ENCODE results near the gene ADRA2C.

ADRA2C gene

GRCh38 chr4:3797831-3798790 lies 31.9 kb downstream of the ADRA2C start:
- DNase-seq (ENCODE audit: low read depth) = no peak

GRCh38 chr4:3799496-3799895 lies 33.3 kb downstream of the ADRA2C start:
- no peak for DNase-seq (ENCODE audit: low read depth)

- no peak for DNase-seq (ENCODE audit: low read depth)
Measured at GRCh38 chr4:3800351-3800750, 34.2 kb downstream of the ADRA2C start.

- no peak for DNase-seq (ENCODE audit: low read depth)
Measured at GRCh38 chr4:3801521-3801920, 35.3 kb downstream of the ADRA2C start.

GRCh38 chr4:3801931-3802550 lies 35.9 kb downstream of the ADRA2C start:
- DNase-seq (ENCODE audit: low read depth) = no peak

- DNase-seq (ENCODE audit: low read depth) = no peak
Measured at GRCh38 chr4:3802571-3803474, 36.6 kb downstream of the ADRA2C start.

- DNase-seq (ENCODE audit: low read depth) = no peak
Measured at GRCh38 chr4:3803475-3803847, 37.3 kb downstream of the ADRA2C start.

- no peak for DNase-seq (ENCODE audit: low read depth)
Measured at GRCh38 chr4:3803946-3804345, 37.8 kb downstream of the ADRA2C start.

- no peak for DNase-seq (ENCODE audit: low read depth)
Measured at GRCh38 chr4:3805026-3805425, 38.8 kb downstream of the ADRA2C start.

GRCh38 chr4:3805731-3806130 lies 39.5 kb downstream of the ADRA2C start:
- no peak for DNase-seq (ENCODE audit: low read depth)

GRCh38 chr4:3807311-3807710 lies 41.1 kb downstream of the ADRA2C start:
- DNase-seq (ENCODE audit: low read depth) = no peak

GRCh38 chr4:3807822-3808496 lies 41.8 kb downstream of the ADRA2C start:
- DNase-seq (ENCODE audit: low read depth) = no peak

GRCh38 chr4:3808597-3808996 lies 42.4 kb downstream of the ADRA2C start:
- no peak for DNase-seq (ENCODE audit: low read depth)

- no peak for DNase-seq (ENCODE audit: low read depth)
Measured at GRCh38 chr4:3809028-3809427, 42.8 kb downstream of the ADRA2C start.

GRCh38 chr4:3809451-3810110 lies 43.4 kb downstream of the ADRA2C start:
- DNase-seq (ENCODE audit: low read depth) = no peak

GRCh38 chr4:3810111-3810680 lies 44.0 kb downstream of the ADRA2C start:
- DNase-seq (ENCODE audit: low read depth) = no peak

- DNase-seq (ENCODE audit: low read depth) = no peak
Measured at GRCh38 chr4:3810796-3811485, 44.8 kb downstream of the ADRA2C start.

GRCh38 chr4:3811621-3812020 lies 45.4 kb downstream of the ADRA2C start:
- no peak for DNase-seq (ENCODE audit: low read depth)

GRCh38 chr4:3812211-3812934 lies 46.2 kb downstream of the ADRA2C start:
- DNase-seq (ENCODE audit: low read depth) = no peak

All from stimulated activated CD4-positive, alpha-beta T cell treated with anti-CD3 and anti-CD28 coated beads, Interleukin-2, amount 100 ng/mL, for 4 hours (primary cell).